ACC112 (cell line): ENCODE data around the gene SNAP91.

ENCODE experiments used
- H2AFZ ChIP-seq: fragments of 200-600 bp; sonication (generic); one replicate; pipeline ENCODE4 v1.6.0; 2017; ENCODE audit warnings: antibody characterized with exemption, low read length; ENCODE audit not compliant: unreplicated experiment
- H3K27ac ChIP-seq: fragments of 200-600 bp; sonication (generic); 2 replicates; pipeline ENCODE4 v1.5.1; 2014; ENCODE audit warnings: low read depth, mild to moderate bottlenecking, antibody characterized with exemption, low read length, moderate library complexity
- H3K27me3 ChIP-seq: fragments of 200-600 bp; sonication (generic); 2 replicates; pipeline ENCODE4 v1.6.1; 2014; ENCODE audit warnings: mild to moderate bottlenecking, antibody characterized with exemption, low read length, moderate library complexity, mixed read lengths; ENCODE audit not compliant: insufficient read depth
- H3K36me3 ChIP-seq: fragments of 200-600 bp; sonication (generic); 2 replicates; pipeline ENCODE4 v1.6.1; 2016; ENCODE audit warnings: mild to moderate bottlenecking, antibody characterized with exemption, low read length, moderate library complexity, mixed read lengths; ENCODE audit not compliant: insufficient read depth
- H3K4me1 ChIP-seq: fragments of 200-600 bp; sonication (generic); one replicate; pipeline ENCODE4 v1.6.1; 2016; ENCODE audit warnings: low read length, mixed read lengths; ENCODE audit not compliant: insufficient read depth, unreplicated experiment, control insufficient read depth
- H3K4me3 ChIP-seq: fragments of 200-600 bp; sonication (generic); 2 replicates; pipeline ENCODE4 v1.5.1; 2014; ENCODE audit warnings: mild to moderate bottlenecking, low read depth, low read length
- H3K79me2 ChIP-seq: fragments of 200-600 bp; sonication (generic); one replicate; pipeline ENCODE4 v1.6.0; 2016; ENCODE audit warnings: low read length; ENCODE audit not compliant: control insufficient read depth, unreplicated experiment, insufficient read depth

SNAP91 gene

DNA sequence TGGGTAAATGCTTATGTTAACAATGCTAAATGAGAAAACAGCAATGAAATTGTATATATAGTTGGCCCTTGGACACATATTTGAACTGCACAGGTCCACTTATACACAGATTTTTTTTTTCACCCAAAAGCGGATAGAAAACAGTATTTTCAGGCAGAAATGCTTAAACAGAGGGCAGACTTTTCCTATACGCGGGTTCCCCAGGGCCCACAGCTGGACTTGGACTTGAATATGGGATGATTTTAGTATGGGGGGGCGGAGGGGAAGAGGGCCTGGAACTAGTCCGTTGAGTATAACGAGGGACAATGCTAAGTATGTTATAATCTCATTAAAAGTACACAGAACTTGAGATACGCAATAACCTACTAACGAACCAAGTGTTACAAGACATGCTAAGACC is 197.6 kb downstream of the SNAP91 start:
- Histone ChIP-seq H3K4me3 (no peak overlapping the region), H2AFZ (no peak overlapping the region), H3K4me1 (peaks cover 5% of the 10 kb centered on the region)

DNA sequence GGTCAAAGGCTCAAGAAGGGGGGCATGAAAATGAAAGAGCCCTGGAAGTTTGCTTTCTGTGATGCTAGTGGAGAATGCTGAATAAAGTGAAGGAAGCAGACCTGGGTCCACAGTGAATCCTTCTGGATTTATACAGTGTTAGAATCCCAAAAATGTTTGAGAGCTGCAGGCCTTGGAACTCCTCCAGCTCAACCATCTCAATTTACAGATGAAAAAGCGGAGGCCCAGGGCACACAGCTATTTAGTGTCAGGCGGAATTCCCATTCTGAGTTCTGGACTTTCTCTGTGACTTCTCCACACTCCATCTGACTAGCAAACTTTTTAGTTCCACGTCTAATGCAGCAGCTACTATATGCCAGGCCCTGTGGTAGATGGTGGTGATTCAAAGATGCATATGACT is 198.1 kb downstream of the SNAP91 start:
- peaks cover 5% of the 10 kb centered on the region for H3K4me1 ChIP-seq
- no peak overlapping the region for H2AFZ ChIP-seq
- H3K79me2 ChIP-seq, result no peaks in the 10 kb centered on the region
- H3K4me3 ChIP-seq, result no peak overlapping the region
- no peak overlapping the region for H3K27ac ChIP-seq
- H3K27me3 ChIP-seq, result no peaks in the 10 kb centered on the region
- no peaks in the 10 kb centered on the region for H3K36me3 ChIP-seq

More for the DNA sequence above, 197.6 kb downstream of the SNAP91 start:
- H3K36me3 ChIP-seq, result no peaks in the 10 kb centered on the region
- no peaks in the 10 kb centered on the region for H3K79me2 ChIP-seq
- no peaks in the 10 kb centered on the region for H3K27me3 ChIP-seq
- H3K27ac ChIP-seq, result no peak overlapping the region

DNA sequence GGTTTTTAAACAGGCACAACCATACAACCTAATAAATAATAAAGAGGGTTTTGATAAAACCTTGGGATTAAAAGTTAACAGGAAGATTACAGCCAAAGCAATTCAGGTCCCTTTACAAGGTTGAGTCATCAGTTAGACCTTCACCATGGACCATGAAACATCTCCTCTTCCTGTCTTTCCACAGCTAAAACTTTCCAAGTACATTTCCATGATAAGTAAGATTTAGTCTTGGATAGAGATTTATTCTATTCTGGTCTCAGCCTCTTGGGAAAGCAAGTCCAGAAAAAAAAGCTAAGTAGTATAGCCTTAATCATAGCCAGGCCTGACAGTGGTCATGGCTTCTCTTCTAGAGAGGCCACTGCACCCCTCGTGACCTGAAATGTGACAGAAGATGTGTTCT is 199.5 kb downstream of the SNAP91 start:
- Histone ChIP-seq H3K27me3 (no peaks in the 10 kb centered on the region), H3K36me3 (no peaks in the 10 kb centered on the region), H2AFZ (no peak overlapping the region), H3K79me2 (no peaks in the 10 kb centered on the region), H3K4me3 (no peak overlapping the region), H3K4me1 (peaks cover 5% of the 10 kb centered on the region), H3K27ac (no peak overlapping the region)

DNA sequence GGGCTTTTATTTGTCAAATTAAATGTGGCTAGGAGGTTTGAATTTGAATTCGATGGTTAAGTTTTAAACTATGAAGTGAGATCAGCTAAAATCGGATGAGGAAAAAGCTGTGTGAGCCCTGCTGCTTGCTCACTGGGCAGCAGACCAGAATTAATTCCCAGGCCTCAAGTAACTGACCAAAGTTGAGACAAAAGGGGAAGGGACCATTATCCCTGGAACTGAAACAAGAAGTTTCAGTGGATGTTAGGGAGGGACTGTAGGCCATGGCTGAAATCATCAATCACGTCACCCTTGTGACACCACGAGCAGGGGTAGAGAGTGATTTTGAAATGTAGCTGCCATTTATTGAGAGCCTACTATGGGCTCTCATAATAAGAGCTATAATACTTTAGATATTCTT is 203.5 kb downstream of the SNAP91 start:
- H3K4me3 ChIP-seq, result no peak overlapping the region
- no peak overlapping the region for H2AFZ ChIP-seq
- no peaks in the 10 kb centered on the region for H3K4me1 ChIP-seq
- H3K36me3 ChIP-seq, result no peaks in the 10 kb centered on the region
- no peaks in the 10 kb centered on the region for H3K27me3 ChIP-seq
- H3K27ac ChIP-seq, result no peak overlapping the region
- H3K79me2 ChIP-seq, result no peaks in the 10 kb centered on the region
